Measurements from ENCODE around the gene ZBTB40.

The ZBTB40 gene

GRCh38 chr1:22539510-22540118 lies 88.0 kb downstream of the ZBTB40 start:
- Histone ChIP-seq H3K9me3 (ENCODE audit: control insufficient read depth, low read length) (no peaks in the 10 kb centered on the region), H3K4me1 (ENCODE audit: control insufficient read depth, insufficient read depth, low read length) (no peaks in the 10 kb centered on the region), H3K36me3 (ENCODE audit: control insufficient read depth, insufficient read depth, low read length) (no peaks in the 10 kb centered on the region), H3K4me3 (ENCODE audit: insufficient read depth, low read depth, low read length) (no peak overlapping the region), H3K27ac (ENCODE audit: insufficient read depth, low read depth, low read length, poor library complexity, severe bottlenecking) (no peak overlapping the region), H3K27me3 (ENCODE audit: control insufficient read depth, insufficient read depth, low read length, poor library complexity, severe bottlenecking) (no peaks in the 10 kb centered on the region)
- 87 to 92% methylated on average over 14 to 16 of the region's 16 CpGs for WGBS, 2 experiments

GRCh38 chr1:22540337-22540736 lies 88.7 kb downstream of the ZBTB40 start:
- H3K27me3 ChIP-seq (ENCODE audit: control insufficient read depth, insufficient read depth, low read length, poor library complexity, severe bottlenecking): no peaks in the 10 kb centered on the region
- H3K4me1 ChIP-seq (ENCODE audit: control insufficient read depth, insufficient read depth, low read length): no peaks in the 10 kb centered on the region
- H3K27ac ChIP-seq (ENCODE audit: insufficient read depth, low read depth, low read length, poor library complexity, severe bottlenecking): no peak overlapping the region
- no peaks in the 10 kb centered on the region for H3K9me3 ChIP-seq (ENCODE audit: control insufficient read depth, low read length)
- WGBS, 2 experiments: 83 to 87% methylated on average over 5 of the region's 5 CpGs
- no peak overlapping the region for H3K4me3 ChIP-seq (ENCODE audit: insufficient read depth, low read depth, low read length)
- H3K36me3 ChIP-seq (ENCODE audit: control insufficient read depth, insufficient read depth, low read length): no peaks in the 10 kb centered on the region

GRCh38 chr1:22542886-22543285 lies 91.2 kb downstream of the ZBTB40 start:
- Histone ChIP-seq H3K27ac (ENCODE audit: insufficient read depth, low read depth, low read length, poor library complexity, severe bottlenecking) (no peak overlapping the region), H3K4me3 (ENCODE audit: insufficient read depth, low read depth, low read length) (no peak overlapping the region), H3K9me3 (ENCODE audit: control insufficient read depth, low read length) (no peaks in the 10 kb centered on the region), H3K4me1 (ENCODE audit: control insufficient read depth, insufficient read depth, low read length) (no peaks in the 10 kb centered on the region), H3K27me3 (ENCODE audit: control insufficient read depth, insufficient read depth, low read length, poor library complexity, severe bottlenecking) (peaks cover 11% of the 10 kb centered on the region), H3K36me3 (ENCODE audit: control insufficient read depth, insufficient read depth, low read length) (no peaks in the 10 kb centered on the region)
- WGBS, 2 experiments: 89 to 91% methylated on average over 9 of the region's 9 CpGs

GRCh38 chr1:22543679-22544078 lies 92.0 kb downstream of the ZBTB40 start:
- peaks cover 17% of the 10 kb centered on the region for H3K27me3 ChIP-seq (ENCODE audit: control insufficient read depth, insufficient read depth, low read length, poor library complexity, severe bottlenecking)
- no peaks in the 10 kb centered on the region for H3K9me3 ChIP-seq (ENCODE audit: control insufficient read depth, low read length)
- H3K27ac ChIP-seq (ENCODE audit: insufficient read depth, low read depth, low read length, poor library complexity, severe bottlenecking): no peak overlapping the region
- H3K4me1 ChIP-seq (ENCODE audit: control insufficient read depth, insufficient read depth, low read length): peaks cover 6% of the 10 kb centered on the region
- H3K4me3 ChIP-seq (ENCODE audit: insufficient read depth, low read depth, low read length): no peak overlapping the region
- WGBS, 2 experiments: 86 to 89% methylated on average over 6 of the region's 6 CpGs
- H3K36me3 ChIP-seq (ENCODE audit: control insufficient read depth, insufficient read depth, low read length): no peaks in the 10 kb centered on the region

GRCh38 chr1:22544606-22545005 lies 93.0 kb downstream of the ZBTB40 start:
- Histone ChIP-seq H3K4me1 (ENCODE audit: control insufficient read depth, insufficient read depth, low read length) (peaks cover 6% of the 10 kb centered on the region), H3K27ac (ENCODE audit: insufficient read depth, low read depth, low read length, poor library complexity, severe bottlenecking) (no peak overlapping the region), H3K4me3 (ENCODE audit: insufficient read depth, low read depth, low read length) (no peak overlapping the region), H3K9me3 (ENCODE audit: control insufficient read depth, low read length) (no peaks in the 10 kb centered on the region), H3K27me3 (ENCODE audit: control insufficient read depth, insufficient read depth, low read length, poor library complexity, severe bottlenecking) (peaks cover 17% of the 10 kb centered on the region), H3K36me3 (ENCODE audit: control insufficient read depth, insufficient read depth, low read length) (no peaks in the 10 kb centered on the region)
- WGBS, 2 experiments: 91 to 94% methylated on average over 12 of the region's 12 CpGs

GRCh38 chr1:22545141-22545540 lies 93.5 kb downstream of the ZBTB40 start:
- Histone ChIP-seq H3K4me3 (ENCODE audit: insufficient read depth, low read depth, low read length) (no peak overlapping the region), H3K4me1 (ENCODE audit: control insufficient read depth, insufficient read depth, low read length) (peaks cover 6% of the 10 kb centered on the region), H3K27me3 (ENCODE audit: control insufficient read depth, insufficient read depth, low read length, poor library complexity, severe bottlenecking) (peaks cover 17% of the 10 kb centered on the region), H3K27ac (ENCODE audit: insufficient read depth, low read depth, low read length, poor library complexity, severe bottlenecking) (no peak overlapping the region), H3K36me3 (ENCODE audit: control insufficient read depth, insufficient read depth, low read length) (no peaks in the 10 kb centered on the region), H3K9me3 (ENCODE audit: control insufficient read depth, low read length) (no peaks in the 10 kb centered on the region)
- 68 to 82% methylated on average over 13 of the region's 13 CpGs for WGBS, 2 experiments

GRCh38 chr1:22547186-22547817 lies 95.7 kb downstream of the ZBTB40 start:
- no peaks in the 10 kb centered on the region for H3K36me3 ChIP-seq (ENCODE audit: control insufficient read depth, insufficient read depth, low read length)
- no peaks in the 10 kb centered on the region for H3K9me3 ChIP-seq (ENCODE audit: control insufficient read depth, low read length)
- H3K27ac ChIP-seq (ENCODE audit: insufficient read depth, low read depth, low read length, poor library complexity, severe bottlenecking): no peak overlapping the region
- H3K27me3 ChIP-seq (ENCODE audit: control insufficient read depth, insufficient read depth, low read length, poor library complexity, severe bottlenecking): peaks cover 17% of the 10 kb centered on the region
- no peak overlapping the region for H3K4me3 ChIP-seq (ENCODE audit: insufficient read depth, low read depth, low read length)
- 85 to 89% methylated on average over 6 of the region's 6 CpGs for WGBS, 2 experiments
- H3K4me1 ChIP-seq (ENCODE audit: control insufficient read depth, insufficient read depth, low read length): peaks cover 6% of the 10 kb centered on the region

- Histone ChIP-seq H3K27ac (ENCODE audit: insufficient read depth, low read depth, low read length, poor library complexity, severe bottlenecking) (no peak overlapping the region), H3K4me1 (ENCODE audit: control insufficient read depth, insufficient read depth, low read length) (peaks cover 6% of the 10 kb centered on the region), H3K9me3 (ENCODE audit: control insufficient read depth, low read length) (no peaks in the 10 kb centered on the region), H3K27me3 (ENCODE audit: control insufficient read depth, insufficient read depth, low read length, poor library complexity, severe bottlenecking) (peaks cover 17% of the 10 kb centered on the region), H3K4me3 (ENCODE audit: insufficient read depth, low read depth, low read length) (no peak overlapping the region), H3K36me3 (ENCODE audit: control insufficient read depth, insufficient read depth, low read length) (no peaks in the 10 kb centered on the region)
- WGBS, 2 experiments: 58% methylated on average over 12 of the region's 12 CpGs
These were observed 96.3 kb downstream of the ZBTB40 start for GRCh38 chr1:22547818-22548462.

- no peak overlapping the region for H3K4me3 ChIP-seq (ENCODE audit: insufficient read depth, low read depth, low read length)
- peaks cover 17% of the 10 kb centered on the region for H3K27me3 ChIP-seq (ENCODE audit: control insufficient read depth, insufficient read depth, low read length, poor library complexity, severe bottlenecking)
- H3K4me1 ChIP-seq (ENCODE audit: control insufficient read depth, insufficient read depth, low read length): peaks cover 11% of the 10 kb centered on the region
- WGBS, 2 experiments: 92 to 93% methylated on average over 11 of the region's 11 CpGs
- no peak overlapping the region for H3K27ac ChIP-seq (ENCODE audit: insufficient read depth, low read depth, low read length, poor library complexity, severe bottlenecking)
- H3K36me3 ChIP-seq (ENCODE audit: control insufficient read depth, insufficient read depth, low read length): no peaks in the 10 kb centered on the region
- no peaks in the 10 kb centered on the region for H3K9me3 ChIP-seq (ENCODE audit: control insufficient read depth, low read length)
These were observed 98.4 kb downstream of the ZBTB40 start for GRCh38 chr1:22550021-22550420.

- H3K36me3 ChIP-seq (ENCODE audit: control insufficient read depth, insufficient read depth, low read length): no peaks in the 10 kb centered on the region
- H3K27ac ChIP-seq (ENCODE audit: insufficient read depth, low read depth, low read length, poor library complexity, severe bottlenecking): no peak overlapping the region
- peaks cover 16% of the 10 kb centered on the region for H3K4me1 ChIP-seq (ENCODE audit: control insufficient read depth, insufficient read depth, low read length)
- no peak overlapping the region for H3K4me3 ChIP-seq (ENCODE audit: insufficient read depth, low read depth, low read length)
- H3K9me3 ChIP-seq (ENCODE audit: control insufficient read depth, low read length): no peaks in the 10 kb centered on the region
- 83 to 89% methylated on average over 16 to 17 of the region's 17 CpGs for WGBS, 2 experiments
- H3K27me3 ChIP-seq (ENCODE audit: control insufficient read depth, insufficient read depth, low read length, poor library complexity, severe bottlenecking): peaks cover 18% of the 10 kb centered on the region
These were observed 99.9 kb downstream of the ZBTB40 start for GRCh38 chr1:22551591-22551990.
